Spinal cord (tissue), 10 donors: ENCODE results near the gene HAND1. TPM values are rescaled to one million over a fixed set of nuclear protein-coding genes. Genes with fewer than 3 reads are reported as not detected.
"Not testable (repeated sequence)": the region's sequence is repeated elsewhere in the genome, so short reads cannot be mapped to it uniquely, and the experiment has no call there.

Experiments
- DNase-seq, 6 donors: peaks; one replicate each; pipeline versions ENCODE4 v3.0.0 to v3.0.0-alpha.2; 2013 to 2015; ENCODE audit warnings: low spot score in 6 of 6, low read depth in 4 of 6
- H3K27ac ChIP-seq: one replicate; pipeline ENCODE4 v1.5.1; 2013; ENCODE audit warnings: low read depth, low read length, control low read depth
- H3K27me3 ChIP-seq: one replicate; pipeline ENCODE4 v1.6.1; 2013; ENCODE audit warnings: low read length; ENCODE audit not compliant: control insufficient read depth, insufficient read depth
- H3K36me3 ChIP-seq: one replicate; pipeline ENCODE4 v1.6.1; 2013; ENCODE audit warnings: low read length; ENCODE audit not compliant: control insufficient read depth, insufficient read depth
- H3K4me1 ChIP-seq: one replicate; pipeline ENCODE4 v1.6.1; 2013; ENCODE audit warnings: low read length; ENCODE audit not compliant: control insufficient read depth, insufficient read depth
- H3K4me3 ChIP-seq: one replicate; pipeline ENCODE4 v1.5.1; 2013; ENCODE audit warnings: low read depth, low read length, control low read depth
- H3K9me3 ChIP-seq: one replicate; pipeline ENCODE4 v1.6.1; 2013; ENCODE audit warnings: low read length; ENCODE audit not compliant: control insufficient read depth, insufficient read depth
- WGBS: methylation state at CpG from one replicate; pipeline ENCODE4 v1.1.5; 2013; ENCODE audit warnings: missing lambda C conversion rate; ENCODE audit not compliant: insufficient coverage; 5-methylcytosine and 5-hydroxymethylcytosine counted together
- polyA plus RNA-seq, 2 donors: library from polyadenylated mRNA; unstranded; fragments of 120-200 nt; gene quantifications; one replicate each; pipeline ENCODE4 v1.2.1, GENCODE V29; 2013; ENCODE audit not compliant: insufficient read length in 2 of 2
- total RNA-seq, 2 donors: library from RNA; depleted of rRNA in 1 of 2; stranded (reverse); fragments of 120-200 nt in 1 of 2; fragments of >200 nt in 1 of 2; gene quantifications; one replicate each; pipeline versions ENCODE4 v1.2.3 to v1.2.4, GENCODE V29; 2013 to 2014
- donor health status: healthy.

Gene HAND1
- total and polyA plus RNA-seq, 4 donors = not detected

DNA sequence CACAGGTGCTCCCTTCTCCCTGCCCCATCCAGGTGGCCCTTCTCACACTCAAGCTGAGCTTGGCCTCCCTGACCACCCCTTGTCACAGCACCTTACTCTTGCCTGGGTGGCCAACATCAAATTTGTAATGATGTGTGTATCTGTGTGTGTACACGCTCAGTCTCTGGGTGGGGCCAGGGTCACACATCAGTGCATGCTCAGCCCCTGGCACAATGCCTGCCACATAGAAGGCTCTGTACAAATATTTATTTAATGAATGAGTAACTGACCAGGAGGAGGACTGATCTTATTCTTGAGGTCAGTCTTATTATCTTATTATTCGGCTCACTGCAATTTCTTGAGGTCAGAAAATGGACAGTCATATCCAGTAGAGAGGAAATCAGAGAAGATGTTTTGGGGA is 41.3 kb upstream of the HAND1 start:
- Histone ChIP-seq H3K9me3 (no peaks in the 10 kb centered on the region), H3K27ac (no peak overlapping the region), H3K36me3 (no peaks in the 10 kb centered on the region), H3K4me1 (peaks cover 10% of the 10 kb centered on the region), H3K27me3 (peaks cover 19% of the 10 kb centered on the region), H3K4me3 (no peak overlapping the region)
- no peak for DNase-seq
- 89% methylated on average over 1 of the region's 2 CpGs for WGBS

DNA sequence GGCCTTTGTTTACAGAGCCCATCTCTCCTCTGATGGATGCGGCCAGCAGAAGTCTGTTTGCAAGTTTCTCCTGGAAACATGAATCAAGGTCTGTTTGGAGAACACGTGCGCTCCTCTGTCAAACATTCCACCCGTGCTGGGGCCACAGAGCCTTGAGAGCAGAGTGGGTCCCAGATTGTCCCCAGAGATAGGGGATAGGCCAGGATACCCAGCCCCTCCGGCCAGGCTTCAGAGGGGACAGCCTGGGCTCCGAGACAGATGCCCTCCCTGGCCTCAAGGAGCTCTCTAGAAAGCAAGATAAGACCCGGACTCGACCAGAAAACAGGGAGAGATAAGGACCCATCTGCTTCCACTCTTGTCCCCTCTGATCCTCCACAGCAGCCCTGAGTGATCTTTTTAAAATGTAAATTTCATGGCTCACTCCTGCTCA is 40.4 kb upstream of the HAND1 start:
- no peaks in the 10 kb centered on the region for H3K36me3 ChIP-seq
- no peak overlapping the region for H3K27ac ChIP-seq
- peaks cover 20% of the 10 kb centered on the region for H3K27me3 ChIP-seq
- peaks cover 6% of the 10 kb centered on the region for H3K4me1 ChIP-seq
- H3K9me3 ChIP-seq = no peaks in the 10 kb centered on the region
- WGBS = 77% methylated on average over 8 of the region's 8 CpGs
- no peak for DNase-seq
- H3K4me3 ChIP-seq = no peak overlapping the region

DNA sequence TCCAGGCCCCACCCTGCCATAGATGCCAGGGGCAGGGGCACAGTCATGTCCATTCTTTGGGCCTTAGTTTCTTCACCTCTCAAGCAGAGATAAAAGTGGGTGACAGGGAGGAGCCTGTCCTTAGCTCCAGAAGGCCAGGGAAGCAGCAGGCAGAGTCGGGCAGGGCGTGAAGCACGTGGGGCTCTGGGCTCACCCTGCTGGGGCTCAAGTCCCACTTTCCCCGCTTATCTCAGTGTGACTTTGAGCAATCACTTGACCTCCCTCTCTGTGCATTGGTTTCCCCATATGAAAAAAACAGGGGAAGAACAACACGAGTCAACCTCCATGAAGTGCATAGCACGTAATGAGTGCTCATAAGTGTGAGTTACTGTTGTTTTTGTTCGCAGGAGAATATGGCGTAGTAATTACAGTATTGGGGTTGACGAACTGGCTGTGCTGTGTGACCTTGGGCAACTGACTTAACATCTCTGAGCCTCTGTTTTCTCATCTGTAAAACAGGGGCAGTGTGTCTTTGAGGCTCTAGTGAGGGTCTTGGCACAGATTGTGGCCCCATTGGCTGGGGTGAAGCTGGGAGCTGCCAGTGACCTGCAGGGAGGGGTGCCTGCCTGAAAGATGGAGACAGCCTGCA is 39.9 kb upstream of the HAND1 start:
- peaks cover 20% of the 10 kb centered on the region for H3K27me3 ChIP-seq
- no peak overlapping the region for H3K27ac ChIP-seq
- 78% methylated on average over 8 of the region's 9 CpGs for WGBS
- DNase-seq = no peak
- H3K4me3 ChIP-seq = no peak overlapping the region
- no peaks in the 10 kb centered on the region for H3K9me3 ChIP-seq
- no peaks in the 10 kb centered on the region for H3K36me3 ChIP-seq
- H3K4me1 ChIP-seq = peaks cover 6% of the 10 kb centered on the region

DNA sequence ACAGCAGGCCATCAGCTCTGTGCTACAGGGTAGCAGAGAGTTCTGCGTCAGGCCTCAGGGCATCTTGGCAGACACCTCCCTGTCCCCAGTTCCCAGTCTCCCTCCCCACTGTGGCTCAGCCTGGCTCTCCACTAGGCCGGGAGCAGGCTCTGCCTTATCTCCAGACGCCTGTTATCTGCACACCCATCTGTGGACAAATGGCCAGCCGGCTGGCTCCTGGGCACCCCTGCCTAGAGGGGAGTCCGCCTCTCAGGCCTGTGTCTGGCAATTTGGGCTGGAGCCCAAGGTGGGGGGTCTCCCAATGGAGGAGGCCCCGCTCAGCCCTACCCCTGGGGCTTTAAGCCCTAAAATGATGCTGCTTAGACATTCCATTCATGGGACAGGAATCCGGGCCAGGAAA is 39.2 kb upstream of the HAND1 start:
- Histone ChIP-seq H3K27ac (no peak overlapping the region), H3K4me3 (no peak overlapping the region), H3K27me3 (peaks cover 18% of the 10 kb centered on the region), H3K4me1 (peaks cover 6% of the 10 kb centered on the region), H3K9me3 (no peaks in the 10 kb centered on the region), H3K36me3 (no peaks in the 10 kb centered on the region)
- no peak for DNase-seq
- WGBS = 84% methylated on average over 5 of the region's 7 CpGs

DNA sequence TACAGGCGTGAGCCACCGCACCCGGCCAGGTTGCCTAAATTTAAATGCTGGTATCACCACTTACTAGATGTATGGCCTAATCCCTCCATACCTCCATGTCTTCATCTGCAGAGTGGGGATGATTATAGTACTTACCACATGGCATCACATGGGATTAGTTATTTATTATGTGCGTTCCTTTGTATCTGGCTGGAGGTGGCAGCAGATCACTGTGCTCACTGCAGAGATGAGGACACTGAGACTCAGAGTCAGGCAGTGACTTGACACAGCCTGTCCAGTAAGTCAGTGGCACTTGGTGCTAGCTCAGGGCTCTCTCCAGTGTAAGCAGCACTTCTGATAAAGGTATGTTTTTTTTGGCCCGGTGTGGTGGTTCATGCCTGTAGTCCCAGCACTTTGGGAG is 38.4 kb upstream of the HAND1 start:
- Histone ChIP-seq H3K27ac (no peak overlapping the region), H3K4me3 (no peak overlapping the region), H3K4me1 (peaks cover 6% of the 10 kb centered on the region), H3K27me3 (peaks cover 11% of the 10 kb centered on the region), H3K9me3 (no peaks in the 10 kb centered on the region), H3K36me3 (no peaks in the 10 kb centered on the region)
- no peak for DNase-seq
- 90% methylated on average over 2 of the region's 5 CpGs for WGBS

DNA sequence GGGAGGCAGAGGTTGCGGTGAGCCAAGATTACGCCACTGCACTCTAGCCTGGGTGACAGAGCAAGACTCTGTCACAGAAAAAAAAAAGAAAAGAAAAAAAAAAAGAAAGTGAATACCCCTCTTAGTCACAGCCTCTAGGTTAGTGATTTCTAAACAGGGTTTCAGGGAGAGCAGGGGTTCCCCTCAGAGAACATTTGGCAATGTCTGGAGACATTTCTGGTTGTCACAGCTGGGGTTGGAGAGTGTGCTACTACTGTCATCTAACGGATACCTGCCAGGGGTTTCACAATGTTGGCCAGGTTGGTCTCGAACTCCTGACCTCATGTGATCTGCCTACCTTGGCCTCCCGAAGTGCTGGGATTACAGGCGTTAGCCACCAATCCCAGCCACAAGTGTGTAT is 37.5 kb upstream of the HAND1 start:
- DNase-seq, H3K4me1 ChIP-seq, H3K36me3 ChIP-seq, H3K9me3 ChIP-seq, H3K27ac ChIP-seq, H3K4me3 ChIP-seq, H3K27me3 ChIP-seq: not testable (repeated sequence)
- 80% methylated on average over 1 of the region's 6 CpGs for WGBS

DNA sequence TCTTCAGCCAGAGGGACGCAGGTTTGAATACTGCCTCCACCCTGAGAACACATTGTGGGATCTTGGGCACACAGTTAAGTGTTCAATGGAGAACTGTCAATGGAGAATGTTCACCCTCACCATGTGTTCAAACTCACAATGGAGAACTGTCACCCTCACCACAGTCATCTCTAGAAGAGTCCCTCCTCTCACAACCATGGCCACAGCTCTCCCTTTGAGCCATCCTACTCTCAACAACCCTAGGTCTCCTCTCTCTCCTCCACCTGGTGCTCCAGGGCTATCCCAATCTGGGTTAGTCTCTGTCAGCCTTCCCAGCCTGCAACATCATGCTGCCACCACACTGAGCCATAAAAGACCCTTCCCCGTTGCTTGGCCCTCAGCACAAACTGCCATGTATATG is 36.3 kb upstream of the HAND1 start:
- Histone ChIP-seq H3K4me3 (no peak overlapping the region), H3K27me3 (peaks cover 2% of the 10 kb centered on the region), H3K4me1 (peaks cover 10% of the 10 kb centered on the region), H3K27ac (no peak overlapping the region), H3K9me3 (no peaks in the 10 kb centered on the region), H3K36me3 (no peaks in the 10 kb centered on the region)
- WGBS = 64% methylated on average over 2 of the region's 2 CpGs
- no peak for DNase-seq

DNA sequence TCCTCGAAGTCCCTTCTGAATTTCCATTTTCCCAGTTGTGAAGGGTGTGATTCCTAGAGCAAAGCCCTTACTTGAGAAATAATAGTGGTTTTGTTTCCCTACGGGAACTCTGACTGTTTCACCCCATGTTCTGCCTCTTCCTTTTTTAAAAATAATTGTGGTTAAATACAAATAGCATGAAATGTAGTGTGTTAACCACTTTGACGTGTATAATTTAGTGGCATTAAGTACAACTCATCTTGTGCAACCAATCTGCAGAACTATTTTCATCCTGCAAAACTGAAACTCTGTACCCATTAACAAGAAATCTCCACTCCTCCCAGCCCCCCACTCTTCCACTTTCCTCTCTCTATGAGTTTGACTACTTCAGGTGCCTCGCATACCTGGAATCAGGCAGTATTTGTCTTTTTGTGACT is 35.6 kb upstream of the HAND1 start:
- H3K27me3 ChIP-seq = peaks cover 2% of the 10 kb centered on the region
- no peak for DNase-seq
- no peaks in the 10 kb centered on the region for H3K36me3 ChIP-seq
- WGBS = 100% methylated on average over 1 of the region's 4 CpGs
- H3K4me3 ChIP-seq = no peak overlapping the region
- H3K4me1 ChIP-seq = peaks cover 10% of the 10 kb centered on the region
- no peaks in the 10 kb centered on the region for H3K9me3 ChIP-seq
- H3K27ac ChIP-seq = no peak overlapping the region

DNA sequence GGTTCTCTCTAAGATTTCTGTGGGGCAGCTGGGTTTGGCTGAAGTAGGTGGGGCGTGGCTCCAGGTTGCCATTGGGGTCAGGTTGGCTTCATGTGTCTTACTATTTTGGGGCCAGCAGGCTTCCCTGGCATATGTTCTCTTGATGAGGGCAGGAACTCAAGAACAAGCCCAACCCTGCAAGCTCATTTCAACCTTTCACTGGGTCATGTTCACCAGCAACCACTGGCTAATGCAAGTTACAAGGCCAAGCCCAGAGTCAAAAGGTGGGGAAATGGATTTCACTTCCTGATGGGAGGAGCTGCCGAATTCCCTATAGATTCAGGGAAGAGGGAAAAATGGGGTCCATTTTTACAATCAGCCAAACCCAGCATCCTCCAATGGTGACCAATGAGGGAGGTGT is 34.0 kb upstream of the HAND1 start:
- Histone ChIP-seq H3K4me3 (no peak overlapping the region), H3K27me3 (peaks cover 2% of the 10 kb centered on the region), H3K27ac (no peak overlapping the region), H3K36me3 (no peaks in the 10 kb centered on the region), H3K4me1 (peaks cover 10% of the 10 kb centered on the region), H3K9me3 (no peaks in the 10 kb centered on the region)
- DNase-seq = no peak
- WGBS = no CpG with 5 or more reads among the region's 2 CpGs

DNA sequence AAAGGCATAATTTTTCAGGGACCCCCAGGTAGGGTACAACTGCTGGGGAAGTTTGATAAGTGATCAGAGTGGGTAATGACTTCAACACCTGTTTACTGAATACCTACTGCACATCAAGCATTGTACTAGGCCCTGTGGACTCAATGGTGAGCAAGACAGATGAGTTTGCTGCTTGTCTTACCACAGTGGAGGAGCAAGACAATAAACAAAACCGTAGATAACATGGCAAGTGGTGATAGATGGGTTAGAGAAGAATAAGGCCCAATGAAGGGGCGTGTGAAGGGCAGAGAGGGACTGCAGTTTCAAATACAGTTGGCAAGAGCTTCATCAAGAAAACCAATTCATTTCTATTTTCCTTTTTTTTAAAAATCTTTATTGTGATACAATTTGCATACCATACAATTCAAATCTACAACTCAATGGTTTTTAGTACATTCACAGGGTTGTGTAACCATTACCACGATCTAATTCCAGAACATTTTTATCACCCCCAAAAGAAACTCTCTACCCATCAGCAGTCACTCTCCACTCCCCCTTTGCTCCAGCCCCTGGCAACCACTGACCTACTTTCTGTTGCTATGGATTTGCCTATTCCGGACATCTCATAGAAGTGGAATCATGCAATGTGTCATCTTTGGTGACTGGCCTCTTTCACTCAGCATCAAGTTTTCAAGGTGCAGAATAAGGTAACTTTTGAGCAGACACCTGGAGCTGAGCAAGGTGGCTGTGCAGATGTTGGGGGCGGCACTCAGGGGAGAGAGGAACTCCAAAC is 31.9 kb upstream of the HAND1 start:
- peaks cover 2% of the 10 kb centered on the region for H3K27me3 ChIP-seq
- WGBS = 60% methylated on average over 2 of the region's 5 CpGs
- DNase-seq = peak in 2 of 6 donors; percentile 28 to 42

More for the DNA sequence above, 31.9 kb upstream of the HAND1 start:
- Histone ChIP-seq H3K27ac (no peak overlapping the region), H3K36me3 (no peaks in the 10 kb centered on the region), H3K9me3 (no peaks in the 10 kb centered on the region), H3K4me3 (no peak overlapping the region), H3K4me1 (peaks cover 10% of the 10 kb centered on the region)
